ENCODE results near the gene LRBA.
"Not testable (repeated sequence)": the region's sequence is repeated elsewhere in the genome, so short reads cannot be mapped to it uniquely, and the experiment has no call there.

The LRBA gene

GRCh38 chr4:151014521-151015458 is at the start of gene LRBA:
Gene LRBA, minus strand, starts transcription at chr4:151015284. Its CDS starts 642 bp downstream, at chr4:151014642.
- peak; percentile 78 for DNase-seq

GRCh38 chr4:151063143-151063542 is 48.1 kb upstream of the LRBA start:
- not testable (repeated sequence) for DNase-seq

- DNase-seq: no peak
Measured at GRCh38 chr4:151055539-151055938, 40.5 kb upstream of the LRBA start.

GRCh38 chr4:151052785-151053184 is 37.7 kb upstream of the LRBA start:
- no peak for DNase-seq

- DNase-seq: no peak
Measured at GRCh38 chr4:151049430-151049884, 34.4 kb upstream of the LRBA start.

- no peak for DNase-seq
Measured at GRCh38 chr4:151048913-151049312, 33.8 kb upstream of the LRBA start.

GRCh38 chr4:151046609-151047008 is 31.5 kb upstream of the LRBA start:
- DNase-seq: no peak

- DNase-seq: no peak
Measured at GRCh38 chr4:151045907-151046306, 30.8 kb upstream of the LRBA start.

GRCh38 chr4:151043803-151044515 is 28.9 kb upstream of the LRBA start:
- no peak for DNase-seq

- DNase-seq: no peak
Measured at GRCh38 chr4:151039733-151040132, 24.6 kb upstream of the LRBA start.

- no peak for DNase-seq
Measured at GRCh38 chr4:151038452-151039157, 23.5 kb upstream of the LRBA start.

- DNase-seq: no peak
Measured at GRCh38 chr4:151035911-151036310, 20.8 kb upstream of the LRBA start.

GRCh38 chr4:151035328-151035727 is 20.2 kb upstream of the LRBA start:
- DNase-seq: no peak

- DNase-seq: no peak
Measured at GRCh38 chr4:151034829-151035228, 19.7 kb upstream of the LRBA start.

GRCh38 chr4:151031831-151032605 is 16.9 kb upstream of the LRBA start:
- DNase-seq: no peak

- no peak for DNase-seq
Measured at GRCh38 chr4:151029537-151029936, 14.5 kb upstream of the LRBA start.

- DNase-seq: not testable (repeated sequence)
Measured at GRCh38 chr4:151029006-151029405, 13.9 kb upstream of the LRBA start.

GRCh38 chr4:151025759-151026158 is 10.7 kb upstream of the LRBA start:
- no peak for DNase-seq

- DNase-seq: no peak
Measured at GRCh38 chr4:151022586-151022985, 7.5 kb upstream of the LRBA start.

- DNase-seq: no peak
Measured at GRCh38 chr4:151021637-151022334, 6.7 kb upstream of the LRBA start.

- peak; percentile 85 for DNase-seq
Measured at GRCh38 chr4:151015459-151016347, 619 bp upstream of the LRBA start.
